HG03139 (cell line): ENCODE measurements around the gene KLF17.

Source experiments
- ATAC-seq: cut with Tn5 transposase; IDR thresholded peaks from one replicate; pipeline ENCODE4 v1.9.1; 2021; ENCODE audit not compliant: unreplicated experiment

Gene KLF17

GRCh38 chr1:44151332-44151731, 32.7 kb downstream of the KLF17 start:
- ATAC-seq, result no peak

- no peak for ATAC-seq
These were observed 33.2 kb downstream of the KLF17 start for GRCh38 chr1:44151808-44152207.

GRCh38 chr1:44152692-44153091, 34.1 kb downstream of the KLF17 start:
- no peak for ATAC-seq

- ATAC-seq, result no peak
These were observed 35.4 kb downstream of the KLF17 start for GRCh38 chr1:44154049-44154448.

GRCh38 chr1:44157903-44158302, 39.3 kb downstream of the KLF17 start:
- no peak for ATAC-seq

GRCh38 chr1:44158871-44159270, 40.2 kb downstream of the KLF17 start:
- ATAC-seq, result no peak

GRCh38 chr1:44161546-44161945, 42.9 kb downstream of the KLF17 start:
- ATAC-seq, result no peak

GRCh38 chr1:44168520-44169098, 50.0 kb downstream of the KLF17 start:
- no peak for ATAC-seq

GRCh38 chr1:44170281-44170823, 51.7 kb downstream of the KLF17 start:
- no peak for ATAC-seq

- ATAC-seq, result no peak
These were observed 56.0 kb downstream of the KLF17 start for GRCh38 chr1:44174630-44175029.
